ENCODE measurements around the gene ANKRD29.
"Not testable (repeated sequence)": the region's sequence is repeated elsewhere in the genome, so short reads cannot be mapped to it uniquely, and the experiment has no call there.

Gene ANKRD29

DNA sequence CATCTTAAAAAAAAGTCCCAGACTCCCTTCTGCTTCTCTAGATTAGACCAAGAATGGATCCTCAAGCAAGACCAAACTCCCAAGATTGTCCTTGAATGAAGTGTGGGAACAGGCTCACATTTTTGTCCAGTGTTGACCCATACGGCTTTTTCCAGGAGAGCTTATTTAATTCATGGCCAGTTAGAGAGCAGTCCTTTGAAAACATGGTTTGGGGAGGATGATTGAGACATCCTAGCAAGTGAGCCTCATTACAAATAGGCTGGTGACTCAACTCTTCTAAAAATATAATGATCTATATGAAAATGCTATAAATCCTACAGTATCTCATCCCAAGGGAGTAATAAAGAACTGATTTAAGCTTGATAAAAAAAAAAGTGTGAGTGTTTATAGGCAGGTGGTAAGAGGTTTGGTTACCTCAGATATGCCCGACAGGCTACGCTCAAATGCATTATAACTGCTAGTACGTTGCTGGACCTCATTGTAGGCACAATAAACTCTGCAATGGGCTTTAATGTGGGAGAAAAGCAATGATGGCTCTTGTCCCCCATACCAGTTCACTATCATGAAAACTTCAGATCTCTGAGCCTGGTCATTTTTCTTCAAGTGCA, 17.0 kb downstream of the ANKRD29 start:
- no peak for DNase-seq (ENCODE audit: low read depth in 3 of 3)

DNA sequence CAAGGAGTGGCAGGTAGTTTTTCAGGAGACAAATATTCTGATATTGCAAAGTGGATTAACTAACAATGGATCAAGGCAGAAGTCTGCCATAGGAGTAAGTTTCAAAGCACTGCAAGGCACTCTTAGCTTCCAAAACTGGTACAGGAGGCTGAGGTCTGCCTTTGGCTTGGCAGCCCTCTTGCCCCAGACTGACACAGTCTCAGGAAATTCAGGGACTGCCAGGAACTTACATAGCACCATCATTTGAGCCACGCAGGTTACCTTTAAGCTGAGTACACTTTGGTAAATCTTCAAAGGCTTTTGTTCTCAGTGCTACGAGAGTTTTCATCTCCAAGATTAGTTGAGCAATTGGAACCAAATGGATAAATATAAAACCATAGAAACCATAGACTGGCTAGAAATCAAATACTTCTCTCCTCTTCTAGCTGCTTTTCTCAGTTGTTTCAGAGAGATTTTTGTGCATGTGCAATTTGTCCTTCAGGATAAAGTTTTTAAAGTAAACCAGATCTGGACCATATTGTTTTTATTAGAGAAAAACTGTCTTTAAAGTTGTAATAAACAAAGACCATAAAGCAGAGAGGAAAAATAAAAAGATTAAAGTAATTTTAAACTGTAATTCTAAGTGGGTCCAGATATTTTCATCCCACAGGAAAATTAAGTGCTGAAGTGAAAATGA, 18.8 kb downstream of the ANKRD29 start:
- DNase-seq (ENCODE audit: low read depth in 3 of 3): no peak

DNA sequence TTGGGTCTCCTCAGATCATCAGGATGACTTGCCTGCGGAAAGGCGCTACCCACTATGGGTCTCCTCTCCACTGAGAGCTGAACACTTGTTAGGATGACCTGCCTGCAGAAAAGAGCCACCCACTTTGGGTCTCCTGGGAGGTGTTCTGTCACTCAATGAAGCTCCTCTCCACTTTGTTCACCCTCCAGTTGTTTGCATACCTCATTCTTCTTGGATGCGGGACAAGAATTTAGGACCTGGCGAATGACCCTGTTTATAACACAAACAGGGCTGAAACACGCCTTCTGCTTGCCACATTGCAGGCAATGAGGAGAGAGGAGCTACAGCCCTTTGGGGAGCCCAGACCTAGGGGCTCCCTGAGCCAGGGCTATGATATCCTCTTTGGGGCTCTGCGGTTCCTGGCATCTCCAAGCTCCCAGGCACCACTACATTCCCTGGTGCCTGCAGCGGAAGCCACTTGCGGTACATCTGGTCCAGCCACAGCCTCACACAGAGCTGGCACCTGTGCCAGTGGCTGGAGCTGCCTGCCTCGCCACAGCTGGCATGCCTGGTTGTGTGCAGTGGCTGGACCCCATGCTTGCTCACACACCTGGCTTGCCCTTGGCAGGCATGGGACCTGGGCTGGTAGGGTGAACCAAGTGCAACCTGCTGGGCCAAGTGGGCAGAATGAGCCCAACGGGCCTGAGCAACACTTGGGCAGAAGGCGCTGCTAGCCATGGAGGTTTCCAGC, 20.6 kb downstream of the ANKRD29 start:
- no peak for DNase-seq (ENCODE audit: low read depth in 3 of 3)

DNA sequence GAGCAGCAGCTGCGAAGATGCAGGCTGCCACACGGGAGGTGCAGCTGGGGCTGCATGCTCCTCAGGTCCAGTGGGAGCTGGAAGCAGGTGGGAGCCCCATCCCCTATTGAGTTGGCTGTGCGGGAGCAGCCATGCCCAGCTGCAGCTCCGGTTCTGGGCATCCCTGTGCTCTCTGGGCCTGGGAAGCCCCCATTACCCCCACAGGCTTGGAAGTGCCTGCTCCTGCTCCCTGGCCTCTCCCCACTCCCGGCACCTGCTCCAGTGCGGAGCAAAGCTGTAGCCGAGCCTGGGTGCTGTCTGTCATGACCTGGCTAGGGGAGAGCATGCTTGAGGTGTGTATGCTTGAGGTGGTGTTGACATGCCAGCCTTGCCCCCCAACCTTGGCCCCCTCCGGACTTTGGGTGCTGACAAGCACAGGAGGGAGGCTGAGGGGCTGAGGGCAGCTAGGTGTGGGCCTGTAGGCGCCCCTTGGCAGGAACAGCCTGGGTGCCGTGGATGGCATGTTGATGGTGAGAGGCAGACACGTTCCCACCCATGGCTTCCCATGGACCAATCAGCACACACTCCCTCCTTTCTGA, 21.5 kb downstream of the ANKRD29 start:
- no peak for DNase-seq (ENCODE audit: low read depth in 3 of 3)

DNA sequence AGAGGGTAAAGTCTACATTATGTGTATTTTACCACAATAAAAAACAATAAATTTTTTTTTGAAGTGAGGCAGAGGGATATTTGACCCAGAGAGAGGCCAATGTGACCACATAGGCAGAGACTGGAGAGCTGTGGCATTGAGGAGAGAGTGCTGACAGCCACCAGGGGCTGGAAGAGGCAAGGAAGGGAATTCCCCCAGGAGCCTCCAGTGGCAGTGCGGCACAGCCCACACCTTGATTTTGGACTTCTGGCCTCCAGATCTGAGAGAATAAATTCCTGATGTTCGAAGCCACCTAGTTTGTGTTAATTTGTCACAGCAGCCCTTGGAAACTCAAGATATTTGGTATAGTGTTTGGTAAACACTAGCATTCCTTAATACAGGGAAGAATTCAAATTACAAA, 22.7 kb downstream of the ANKRD29 start:
- DNase-seq (ENCODE audit: low read depth in 3 of 3): no peak

DNA sequence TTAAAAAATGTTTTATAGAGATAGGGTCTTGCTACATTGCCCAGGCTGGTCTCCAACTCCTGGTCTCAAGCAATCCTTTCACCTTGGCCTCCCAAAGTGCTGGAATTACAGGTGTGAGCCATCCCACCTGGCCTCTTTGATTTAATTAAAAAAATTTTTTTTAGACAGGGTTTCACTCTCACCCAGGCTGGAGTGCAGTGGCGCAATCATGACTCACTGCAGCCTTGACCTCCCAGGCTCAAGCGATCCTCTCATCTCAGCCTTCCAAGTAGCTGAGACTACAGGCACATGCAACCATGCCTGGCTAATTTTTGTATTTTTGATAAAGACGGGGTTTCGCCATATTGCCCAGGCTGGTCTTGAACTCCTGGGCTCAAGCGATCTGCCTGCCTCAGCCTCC, 26.3 kb downstream of the ANKRD29 start:
- not testable (repeated sequence) for DNase-seq (ENCODE audit: low read depth in 3 of 3)

GRCh38 chr18:23636071-23636399, 26.7 kb downstream of the ANKRD29 start:
- no peak for DNase-seq (ENCODE audit: low read depth in 3 of 3)

GRCh38 chr18:23635283-23636070, 27.2 kb downstream of the ANKRD29 start:
- no peak for DNase-seq (ENCODE audit: low read depth in 3 of 3)

- no peak for DNase-seq (ENCODE audit: low read depth in 3 of 3)
These were observed 28.0 kb downstream of the ANKRD29 start for GRCh38 chr18:23634692-23635091.

GRCh38 chr18:23632615-23633014, 30.1 kb downstream of the ANKRD29 start:
- DNase-seq (ENCODE audit: low read depth in 3 of 3): no peak

- DNase-seq (ENCODE audit: low read depth in 3 of 3): no peak
These were observed 31.0 kb downstream of the ANKRD29 start for GRCh38 chr18:23631746-23632145.

- no peak for DNase-seq (ENCODE audit: low read depth in 3 of 3)
These were observed 31.4 kb downstream of the ANKRD29 start for GRCh38 chr18:23631312-23631711.

- DNase-seq (ENCODE audit: low read depth in 3 of 3): no peak
These were observed 33.2 kb downstream of the ANKRD29 start for GRCh38 chr18:23629444-23629946.

- DNase-seq (ENCODE audit: low read depth in 3 of 3): no peak
These were observed 34.7 kb downstream of the ANKRD29 start for GRCh38 chr18:23627970-23628369.

DNA sequence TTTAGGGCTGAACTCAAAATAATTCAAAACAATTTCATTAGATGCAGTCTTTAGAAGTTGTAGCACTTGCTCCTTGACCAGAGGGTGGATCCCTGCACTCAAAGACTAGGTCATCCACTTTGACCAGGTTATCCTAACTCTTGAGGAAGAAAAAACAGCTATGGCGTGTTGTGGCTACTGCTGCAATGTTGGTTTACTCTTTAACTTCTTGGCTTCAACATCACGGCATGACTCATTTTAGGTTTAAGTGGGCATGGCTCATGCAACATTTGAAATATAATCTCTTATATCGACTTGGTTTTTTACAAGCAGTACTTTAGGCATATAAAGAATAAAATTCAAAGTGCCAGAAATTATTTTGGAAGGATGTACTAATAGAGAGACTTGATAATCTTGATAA, 35.4 kb downstream of the ANKRD29 start:
- no peak for DNase-seq (ENCODE audit: low read depth in 3 of 3)

DNA sequence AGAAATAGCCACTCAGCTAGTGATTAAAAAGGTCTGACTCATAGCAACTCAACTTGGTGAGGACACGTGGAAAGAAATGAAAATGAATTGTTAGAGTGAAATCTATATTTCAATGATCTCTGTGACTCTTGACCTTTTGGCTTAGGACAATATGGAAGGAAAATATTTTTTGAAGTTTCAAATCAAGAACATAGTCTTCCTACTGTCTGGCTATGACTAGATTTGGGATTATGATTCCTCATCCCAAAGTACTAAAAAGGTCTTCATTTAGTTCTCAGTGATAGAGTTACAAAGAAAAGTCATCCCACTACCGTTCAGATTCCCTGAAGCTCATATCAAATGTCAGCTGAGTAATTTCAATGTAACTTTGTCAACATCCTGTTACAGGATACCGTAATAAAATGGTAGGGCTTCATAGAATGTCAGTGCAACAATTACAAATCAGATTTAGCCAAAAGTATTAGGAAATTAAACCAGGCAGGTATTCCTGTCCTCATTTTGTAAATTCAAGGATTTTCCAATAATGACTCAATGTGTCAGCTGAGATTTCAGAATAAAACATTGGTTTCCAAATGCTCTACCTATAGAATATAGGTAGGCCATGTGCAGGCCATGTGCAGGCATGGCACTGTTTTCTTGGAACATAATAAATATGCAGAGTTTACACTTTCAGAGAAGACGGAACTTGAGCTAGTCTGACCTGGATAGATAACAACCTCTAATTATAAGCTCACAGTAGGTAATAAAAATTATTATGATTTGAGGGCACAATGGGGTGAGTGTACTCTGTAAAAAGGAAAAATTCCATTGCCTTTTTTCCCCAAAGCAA, 36.0 kb downstream of the ANKRD29 start:
- DNase-seq (ENCODE audit: low read depth in 3 of 3): no peak

- DNase-seq (ENCODE audit: low read depth in 3 of 3): no peak
These were observed 39.7 kb downstream of the ANKRD29 start for GRCh38 chr18:23623040-23623439.

GRCh38 chr18:23619388-23619881, 43.3 kb downstream of the ANKRD29 start:
- DNase-seq (ENCODE audit: low read depth in 3 of 3): peak in 1 of 3 experiments; percentile 9

DNA sequence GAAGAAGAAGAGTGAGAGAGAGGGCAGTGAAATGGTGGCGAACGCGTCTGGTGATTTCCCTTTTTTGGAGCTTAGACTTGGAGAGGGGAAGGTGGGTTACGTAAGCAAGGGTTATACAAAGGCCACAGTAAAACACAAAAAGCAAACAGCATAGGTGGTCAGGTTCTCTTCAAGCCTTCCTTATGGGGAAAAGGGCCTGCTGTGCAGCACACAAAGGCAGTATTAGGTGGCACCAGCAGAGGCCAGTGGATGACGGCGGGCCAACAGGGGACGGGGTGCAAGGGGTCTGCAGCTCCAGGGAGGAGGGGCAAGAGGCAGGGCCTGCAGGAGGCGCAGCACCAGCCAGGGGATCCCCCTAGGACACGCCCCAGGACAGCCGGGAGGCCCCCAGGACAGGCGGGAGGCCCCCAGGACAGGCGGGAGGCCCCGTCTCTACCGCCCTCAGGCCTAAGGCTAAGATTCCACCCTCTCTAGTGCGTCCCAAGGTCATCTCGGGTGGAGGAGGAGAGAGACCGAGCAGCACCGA, 43.8 kb downstream of the ANKRD29 start:
- no peak for DNase-seq (ENCODE audit: low read depth in 3 of 3)

DNA sequence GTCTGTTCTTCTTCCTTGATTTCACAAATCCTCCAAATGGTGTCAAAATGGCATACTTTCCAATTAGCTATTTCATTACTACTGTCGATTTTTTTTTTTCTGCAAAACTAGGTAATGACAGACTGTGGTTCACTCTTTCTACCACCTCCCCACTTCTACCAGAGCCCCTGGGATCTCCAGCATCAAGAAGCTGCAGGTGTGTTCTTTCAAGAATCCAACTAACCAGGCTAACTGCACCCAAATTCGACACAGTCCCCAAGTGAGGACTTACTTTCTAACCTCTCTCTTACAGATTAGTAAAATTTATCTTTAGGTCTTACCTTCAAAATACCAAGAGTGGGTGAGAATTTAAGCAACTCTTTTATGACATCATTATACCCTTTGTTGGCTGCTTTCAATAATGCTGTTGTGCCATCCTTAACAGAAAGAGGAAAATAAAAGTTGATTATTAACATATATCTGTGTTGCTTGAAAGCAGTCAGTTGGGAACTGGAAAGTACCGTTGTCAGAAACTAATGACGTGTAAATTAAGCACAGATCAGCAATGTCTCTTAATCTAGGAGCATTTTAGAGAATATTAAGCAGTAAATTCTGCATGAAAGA, 45.2 kb downstream of the ANKRD29 start:
- DNase-seq (ENCODE audit: low read depth in 3 of 3): no peak

Data from stimulated activated CD4-positive, alpha-beta T cell treated with anti-CD3 and anti-CD28 coated beads, TNF-alpha, amount 100 ng/mL, for 4 hours (primary cell).